Psoas muscle (tissue), 8 donors: ENCODE data around the gene RAB3A. TPM values are rescaled to one million over a fixed set of nuclear protein-coding genes. Genes with fewer than 3 reads are reported as not detected.

ENCODE experiments used
- ATAC-seq, 4 donors: fragments of 200-7000 bp; cut with Tn5 transposase; one replicate each; pipeline ENCODE4 v1.9.1; 2020; ENCODE audit warnings: moderate library complexity in 3 of 4, mild to moderate bottlenecking in 2 of 4
- DNase-seq, 2 donors: peaks; one replicate each; pipeline ENCODE4 v3.0.0-alpha.2; 2020
- H3K27ac ChIP-seq: fragments of 200-600 bp; one replicate; pipeline ENCODE4 v1.8.0; 2022
- H3K27me3 ChIP-seq, 3 donors: fragments of 200-600 bp in 1 of 3; one replicate each; pipeline versions ENCODE4 v1.6.1 to v1.8.0; 2013 to 2022; ENCODE audit warnings: low read length in 2 of 3, mild to moderate bottlenecking in 2 of 3, moderate library complexity in 1 of 3; ENCODE audit not compliant: insufficient read depth in 3 of 3
- H3K36me3 ChIP-seq, 2 donors: fragments of 200-600 bp in 1 of 2; one replicate each; pipeline versions ENCODE4 v1.6.1 to v1.8.0; 2013 to 2022; ENCODE audit warnings: low read depth in 1 of 2, mild to moderate bottlenecking in 1 of 2, moderate library complexity in 1 of 2; ENCODE audit not compliant: insufficient read depth in 1 of 2
- H3K4me1 ChIP-seq: fragments of 200-600 bp; one replicate; pipeline ENCODE4 v1.8.0; 2022
- H3K4me3 ChIP-seq: fragments of 200-600 bp; one replicate; pipeline ENCODE4 v1.8.0; 2022; ENCODE audit warnings: mild to moderate bottlenecking
- H3K9me3 ChIP-seq: fragments of 200-600 bp; one replicate; pipeline ENCODE4 v1.8.0; 2022
- CTCF ChIP-seq: fragments of 200-600 bp; IDR thresholded peaks from one replicate; pipeline ENCODE4 v1.8.0; 2022; ENCODE audit warnings: antibody characterized with exemption
- WGBS, 3 donors: extraction: QIAGEN DNeasy Blood & Tissue Kit; methylation state at CpG; one replicate each; pipeline versions ENCODE4 v1.1.6 to v1.1.7; 2013; 5-methylcytosine and 5-hydroxymethylcytosine counted together
- intact Hi-C, 2 donors: fragments of 100-400 bp; cut with DNase I; formaldehyde crosslinking; loops; one replicate each; pipeline versions ENCODE4 v1.11.0 to v1.14.2; 2022
- polyA plus RNA-seq, 3 donors: library from polyadenylated mRNA; stranded (reverse); fragments of 200-250 nt; gene quantifications; one replicate each; pipeline ENCODE4 v1.2.3, GENCODE V29; 2013
- total RNA-seq, 4 donors: library from RNA; stranded (reverse); fragmentation: NEBNext Ultra II Directional in 2 of 4; extraction: Animal tissue kit (Norgen Biotek cat#: 25700) in 2 of 4; gene quantifications; one replicate each; pipeline versions ENCODE4 v1.2.1 to v1.2.4, GENCODE V29; 2021 to 2023
- donor health status: healthy with polysubstance abuse.
- donor health status: DM: no; HTN: no; CAD: no; lungs with moderate emphysema.
- donor health status: Bipolar disorder and iron deficiency.
- donor health status: healthy.
- donor health status: DM: yes; HTN: yes; CAD: no.
- donor health status: DM: no; HTN: no; CAD: no.
- donor health status: DM: no; HTN: no; CAD: no.
- donor health status: DM: yes; HTN: yes; CAD: no.

The RAB3A gene
- total and polyA plus RNA-seq, 7 donors: 0.44 to 3.6 (median 0.86) TPM

- H3K27ac ChIP-seq: no peak overlapping the region
- no peaks in the 10 kb centered on the region for H3K36me3 ChIP-seq
- intact Hi-C loops: no loop called here
- H3K4me3 ChIP-seq: no peak overlapping the region
- no peaks in the 10 kb centered on the region for H3K4me1 ChIP-seq
- H3K9me3 ChIP-seq: no peaks in the 10 kb centered on the region
- DNase-seq (no peak), ATAC-seq (no peak)
- H3K27me3 ChIP-seq: no peaks in the 10 kb centered on the region
- no peak for TF ChIP-seq CTCF
These were observed 20.3 kb downstream of the RAB3A start for GRCh38 chr19:18183529-18183928.

- Histone ChIP-seq H3K4me1 (no peaks in the 10 kb centered on the region), H3K27ac (no peak overlapping the region), H3K4me3 (no peak overlapping the region), H3K27me3 (peaks cover 0 to 2% (median 0%) of the 10 kb centered on the region in 3 donors), H3K36me3 (no peaks in the 10 kb centered on the region), H3K9me3 (no peaks in the 10 kb centered on the region)
- intact Hi-C loops: no loop called here
- no peak for DNase-seq
- 85 to 92% (median 90%) methylated on average over 5 of the region's 5 CpGs for WGBS, 3 donors
- no peak for ATAC-seq
- TF ChIP-seq CTCF: no peak
These were observed 23.9 kb downstream of the RAB3A start for GRCh38 chr19:18179957-18180356.

- TF ChIP-seq CTCF: no peak
- Histone ChIP-seq H3K36me3 (no peaks in the 10 kb centered on the region), H3K27me3 (peaks cover 0 to 2% (median 0%) of the 10 kb centered on the region in 3 donors), H3K4me3 (no peak overlapping the region), H3K4me1 (peaks cover 10% of the 10 kb centered on the region), H3K9me3 (no peaks in the 10 kb centered on the region), H3K27ac (no peak overlapping the region)
- WGBS, 3 donors: 84 to 86% (median 85%) methylated on average over 19 of the region's 19 CpGs
- DNase-seq: no peak
- ATAC-seq: no peak
- intact Hi-C loops: no loop called here
These were observed 27.2 kb downstream of the RAB3A start for GRCh38 chr19:18176367-18177310.

- Histone ChIP-seq H3K27me3 (peaks cover 0 to 2% (median 0%) of the 10 kb centered on the region in 3 donors), H3K36me3 (no peaks in the 10 kb centered on the region), H3K27ac (no peak overlapping the region), H3K9me3 (no peaks in the 10 kb centered on the region), H3K4me3 (no peak overlapping the region), H3K4me1 (peaks cover 10% of the 10 kb centered on the region)
- DNase-seq: no peak
- 74 to 85% (median 81%) methylated on average over 11 of the region's 11 CpGs for WGBS, 3 donors
- ATAC-seq: no peak
- intact Hi-C loops: no loop called here
- no peak for TF ChIP-seq CTCF
These were observed 28.9 kb downstream of the RAB3A start for GRCh38 chr19:18174983-18175382.
